ENCODE data around the gene GSK3A. TPM values are rescaled to one million over a fixed set of nuclear protein-coding genes. Genes with fewer than 3 reads are reported as not detected.

GSK3A gene
- total and polyA plus RNA-seq, 2 experiments from 2014 or later = 17.7 to 40.7 TPM

DNA sequence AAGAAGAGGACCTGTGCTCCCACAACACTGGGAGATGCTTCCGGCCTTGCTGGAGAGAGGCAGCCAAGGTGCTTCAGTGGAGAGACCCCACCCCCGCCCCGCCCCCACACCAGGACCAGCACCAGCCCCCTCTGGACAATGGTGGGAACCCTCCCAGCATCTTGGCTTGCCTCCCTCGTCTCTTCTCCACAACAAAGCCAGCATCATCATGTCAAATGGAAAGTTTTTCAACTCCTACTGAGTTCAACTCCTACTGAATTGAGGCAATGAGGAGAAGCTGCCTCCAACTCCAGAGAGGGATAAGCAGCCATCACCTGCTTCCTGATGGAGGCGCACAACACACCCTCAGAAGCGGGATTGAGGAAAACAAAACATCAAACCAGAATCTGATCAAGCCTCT, 37.7 kb downstream of the GSK3A start:
- peaks cover 5% of the 10 kb centered on the region for H3K27me3 Mint-ChIP-seq (ENCODE audit: insufficient read depth, low read depth, poor library complexity)
- H2AFZ ChIP-seq = no peak overlapping the region
- H3K4me2 ChIP-seq = peak overlapping the region; percentile 67; the same call in 1 of the 2 replicates
- H3K79me2 ChIP-seq (replicated peaks; ENCODE audit: insufficient read depth) = peaks cover 38% of the 10 kb centered on the region
- peaks cover 42% of the 10 kb centered on the region for H3K4me1 Mint-ChIP-seq
- peaks cover 18% of the 10 kb centered on the region for H3K4me1 ChIP-seq (ENCODE audit: insufficient read depth)
- peak; percentile 78 for ATAC-seq
- peak overlapping the region; percentile 62; the same call in 1 of the 2 replicates for H3K27ac Mint-ChIP-seq
- peak overlapping the region; percentile 35 for H3K4me3 Mint-ChIP-seq
- H3K27me3 ChIP-seq (ENCODE audit: insufficient read depth) = no peaks in the 10 kb centered on the region
- peaks cover 17% of the 10 kb centered on the region; the same call in 1 of the 2 replicates for H3K36me3 ChIP-seq (ENCODE audit: insufficient read depth)
- TF ChIP-seq, protein P1, sequence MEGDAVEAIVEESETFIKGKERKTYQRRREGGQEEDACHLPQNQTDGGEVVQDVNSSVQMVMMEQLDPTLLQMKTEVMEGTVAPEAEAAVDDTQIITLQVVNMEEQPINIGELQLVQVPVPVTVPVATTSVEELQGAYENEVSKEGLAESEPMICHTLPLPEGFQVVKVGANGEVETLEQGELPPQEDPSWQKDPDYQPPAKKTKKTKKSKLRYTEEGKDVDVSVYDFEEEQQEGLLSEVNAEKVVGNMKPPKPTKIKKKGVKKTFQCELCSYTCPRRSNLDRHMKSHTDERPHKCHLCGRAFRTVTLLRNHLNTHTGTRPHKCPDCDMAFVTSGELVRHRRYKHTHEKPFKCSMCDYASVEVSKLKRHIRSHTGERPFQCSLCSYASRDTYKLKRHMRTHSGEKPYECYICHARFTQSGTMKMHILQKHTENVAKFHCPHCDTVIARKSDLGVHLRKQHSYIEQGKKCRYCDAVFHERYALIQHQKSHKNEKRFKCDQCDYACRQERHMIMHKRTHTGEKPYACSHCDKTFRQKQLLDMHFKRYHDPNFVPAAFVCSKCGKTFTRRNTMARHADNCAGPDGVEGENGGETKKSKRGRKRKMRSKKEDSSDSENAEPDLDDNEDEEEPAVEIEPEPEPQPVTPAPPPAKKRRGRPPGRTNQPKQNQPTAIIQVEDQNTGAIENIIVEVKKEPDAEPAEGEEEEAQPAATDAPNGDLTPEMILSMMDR (conservative IDR thresholded peaks at IDR 0.05; ENCODE audit: low read depth in 2 of 2) = peak in 1 of 2 experiments; percentile 39; a peak in 2 of 4 replicates
- TF ChIP-seq NANOG (IDR thresholded peaks at IDR 0.05; ENCODE audit: borderline replicate concordance) (no peak), JUNB (IDR thresholded peaks at IDR 0.05; ENCODE audit: unreplicated experiment) (no peak)
- TF ChIP-seq, protein P2, sequence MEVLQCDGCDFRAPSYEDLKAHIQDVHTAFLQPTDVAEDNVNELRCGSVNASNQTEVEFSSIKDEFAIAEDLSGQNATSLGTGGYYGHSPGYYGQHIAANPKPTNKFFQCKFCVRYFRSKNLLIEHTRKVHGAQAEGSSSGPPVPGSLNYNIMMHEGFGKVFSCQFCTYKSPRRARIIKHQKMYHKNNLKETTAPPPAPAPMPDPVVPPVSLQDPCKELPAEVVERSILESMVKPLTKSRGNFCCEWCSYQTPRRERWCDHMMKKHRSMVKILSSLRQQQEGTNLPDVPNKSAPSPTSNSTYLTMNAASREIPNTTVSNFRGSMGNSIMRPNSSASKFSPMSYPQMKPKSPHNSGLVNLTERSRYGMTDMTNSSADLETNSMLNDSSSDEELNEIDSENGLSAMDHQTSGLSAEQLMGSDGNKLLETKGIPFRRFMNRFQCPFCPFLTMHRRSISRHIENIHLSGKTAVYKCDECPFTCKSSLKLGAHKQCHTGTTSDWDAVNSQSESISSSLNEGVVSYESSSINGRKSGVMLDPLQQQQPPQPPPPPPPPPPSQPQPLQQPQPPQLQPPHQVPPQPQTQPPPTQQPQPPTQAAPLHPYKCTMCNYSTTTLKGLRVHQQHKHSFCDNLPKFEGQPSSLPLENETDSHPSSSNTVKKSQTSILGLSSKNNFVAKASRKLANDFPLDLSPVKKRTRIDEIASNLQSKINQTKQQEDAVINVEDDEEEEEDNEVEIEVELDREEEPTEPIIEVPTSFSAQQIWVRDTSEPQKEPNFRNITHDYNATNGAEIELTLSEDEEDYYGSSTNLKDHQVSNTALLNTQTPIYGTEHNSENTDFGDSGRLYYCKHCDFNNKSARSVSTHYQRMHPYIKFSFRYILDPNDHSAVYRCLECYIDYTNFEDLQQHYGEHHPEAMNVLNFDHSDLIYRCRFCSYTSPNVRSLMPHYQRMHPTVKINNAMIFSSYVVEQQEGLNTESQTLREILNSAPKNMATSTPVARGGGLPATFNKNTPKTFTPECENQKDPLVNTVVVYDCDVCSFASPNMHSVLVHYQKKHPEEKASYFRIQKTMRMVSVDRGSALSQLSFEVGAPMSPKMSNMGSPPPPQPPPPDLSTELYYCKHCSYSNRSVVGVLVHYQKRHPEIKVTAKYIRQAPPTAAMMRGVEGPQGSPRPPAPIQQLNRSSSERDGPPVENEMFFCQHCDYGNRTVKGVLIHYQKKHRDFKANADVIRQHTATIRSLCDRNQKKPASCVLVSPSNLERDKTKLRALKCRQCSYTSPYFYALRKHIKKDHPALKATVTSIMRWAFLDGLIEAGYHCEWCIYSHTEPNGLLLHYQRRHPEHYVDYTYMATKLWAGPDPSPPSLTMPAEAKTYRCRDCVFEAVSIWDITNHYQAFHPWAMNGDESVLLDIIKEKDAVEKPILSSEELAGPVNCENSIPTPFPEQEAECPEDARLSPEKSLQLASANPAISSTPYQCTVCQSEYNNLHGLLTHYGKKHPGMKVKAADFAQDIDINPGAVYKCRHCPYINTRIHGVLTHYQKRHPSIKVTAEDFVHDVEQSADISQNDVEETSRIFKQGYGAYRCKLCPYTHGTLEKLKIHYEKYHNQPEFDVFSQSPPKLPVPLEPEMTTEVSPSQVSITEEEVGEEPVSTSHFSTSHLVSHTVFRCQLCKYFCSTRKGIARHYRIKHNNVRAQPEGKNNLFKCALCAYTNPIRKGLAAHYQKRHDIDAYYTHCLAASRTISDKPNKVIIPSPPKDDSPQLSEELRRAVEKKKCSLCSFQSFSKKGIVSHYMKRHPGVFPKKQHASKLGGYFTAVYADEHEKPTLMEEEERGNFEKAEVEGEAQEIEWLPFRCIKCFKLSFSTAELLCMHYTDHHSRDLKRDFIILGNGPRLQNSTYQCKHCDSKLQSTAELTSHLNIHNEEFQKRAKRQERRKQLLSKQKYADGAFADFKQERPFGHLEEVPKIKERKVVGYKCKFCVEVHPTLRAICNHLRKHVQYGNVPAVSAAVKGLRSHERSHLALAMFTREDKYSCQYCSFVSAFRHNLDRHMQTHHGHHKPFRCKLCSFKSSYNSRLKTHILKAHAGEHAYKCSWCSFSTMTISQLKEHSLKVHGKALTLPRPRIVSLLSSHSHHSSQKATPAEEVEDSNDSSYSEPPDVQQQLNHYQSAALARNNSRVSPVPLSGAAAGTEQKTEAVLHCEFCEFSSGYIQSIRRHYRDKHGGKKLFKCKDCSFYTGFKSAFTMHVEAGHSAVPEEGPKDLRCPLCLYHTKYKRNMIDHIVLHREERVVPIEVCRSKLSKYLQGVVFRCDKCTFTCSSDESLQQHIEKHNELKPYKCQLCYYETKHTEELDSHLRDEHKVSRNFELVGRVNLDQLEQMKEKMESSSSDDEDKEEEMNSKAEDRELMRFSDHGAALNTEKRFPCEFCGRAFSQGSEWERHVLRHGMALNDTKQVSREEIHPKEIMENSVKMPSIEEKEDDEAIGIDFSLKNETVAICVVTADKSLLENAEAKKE (CRISPR knock-in tag; IDR thresholded peaks at IDR 0.05) = peak; percentile 50; the same call in 1 of the 2 replicates
- H3K36me3 Mint-ChIP-seq (ENCODE audit: low read depth) = peaks cover 81% of the 10 kb centered on the region
- peak; percentile 37 for DNase-seq (ENCODE audit: low spot score)
- H3K9me2 ChIP-seq (ENCODE audit: insufficient read depth) = no peaks in the 10 kb centered on the region
- no peaks in the 10 kb centered on the region; the same call in 2 of the 3 replicates for H3K9me3 Mint-ChIP-seq
- peaks cover 39% of the 10 kb centered on the region for H4K20me1 ChIP-seq (replicated peaks; ENCODE audit: insufficient read depth)
- H3K4me3 ChIP-seq = no peak overlapping the region
- peak overlapping the region; percentile 86 for H3K27ac ChIP-seq (ENCODE audit: low read depth)
- H3F3A ChIP-seq (replicated peaks; ENCODE audit: low read depth) = peaks cover 5% of the 10 kb centered on the region; the same call in 1 of the 2 replicates
